Right lobe of liver (tissue), 6 donors: ENCODE measurements around the gene KMT5B. TPM values are rescaled to one million over a fixed set of nuclear protein-coding genes. Genes with fewer than 3 reads are reported as not detected.

Experiments
- ATAC-seq, 4 donors: fragments of 200-7000 bp; cut with Tn5 transposase; one replicate each; pipeline ENCODE4 v1.9.1; 2020; ENCODE audit warnings: mild to moderate bottlenecking in 4 of 4, moderate library complexity in 4 of 4
- DNase-seq, 3 donors: peaks; one replicate each; pipeline ENCODE4 v3.0.0-alpha.2; 2020
- H3K27ac ChIP-seq, 3 donors: fragments of 200-600 bp; one replicate each; pipeline ENCODE4 v1.8.0; 2022
- H3K27me3 ChIP-seq, 2 donors: fragments of 200-600 bp; one replicate each; pipeline ENCODE4 v1.8.0; 2022
- H3K36me3 ChIP-seq, 4 donors: fragments of 200-600 bp; sonication (generic) in 1 of 4; one replicate each; pipeline versions ENCODE4 v1.5.1 to v1.8.0; 2017 to 2022; ENCODE audit warnings: control low read depth in 1 of 4
- H3K4me1 ChIP-seq, 4 donors: fragments of 200-600 bp; sonication (generic) in 1 of 4; one replicate each; pipeline versions ENCODE4 v1.5.1 to v1.8.0; 2017 to 2022; ENCODE audit warnings: control low read depth in 1 of 4
- H3K4me3 ChIP-seq, 3 donors: fragments of 200-600 bp; one replicate each; pipeline ENCODE4 v1.8.0; 2022
- H3K9me3 ChIP-seq, 4 donors: fragments of 200-600 bp; sonication (generic) in 1 of 4; one replicate each; pipeline versions ENCODE4 v1.5.1 to v1.8.0; 2017 to 2022; ENCODE audit warnings: control low read depth in 1 of 4
- CTCF ChIP-seq, 4 donors: fragments of 200-600 bp in 3 of 4; fragments of 450-650 bp in 1 of 4; IDR thresholded peaks; one replicate each; pipeline versions ENCODE4 v1.5.1 to v1.8.0; 2016 to 2022; ENCODE audit warnings: antibody characterized with exemption in 4 of 4, mild to moderate bottlenecking in 2 of 4
- POLR2A ChIP-seq: fragments of 450-650 bp; IDR thresholded peaks from one replicate; pipeline ENCODE4 v1.6.1; 2017; ENCODE audit warnings: antibody characterized with exemption, mild to moderate bottlenecking
- WGBS: methylation state at CpG from one replicate; pipeline ENCODE4 v1.1.6; 2018; ENCODE audit warnings: low coverage, low lambda C conversion rate; ENCODE audit not compliant: insufficient coverage; ENCODE audit errors: missing lambda C conversion rate; 5-methylcytosine and 5-hydroxymethylcytosine counted together
- intact Hi-C, 2 donors: fragments of 100-400 bp; cut with DNase I; formaldehyde crosslinking; loops; one replicate each; pipeline versions ENCODE4 v1.11.2 to v1.14.1; 2022
- total RNA-seq, 6 experiments: library from RNA; depleted of rRNA in 2 of 6; stranded (reverse); fragments of >200 nt in 2 of 6; fragmentation: NEBNext Ultra II Directional in 3 of 6; extraction: Animal tissue kit (Norgen Biotek cat#: 25700) in 3 of 6; gene quantifications; one replicate each; pipeline versions ENCODE4 v1.1.0 to v1.2.4, GENCODE V29; 2016 to 2023
- donor health status: DM: no; HTN: yes; CAD: no.
- donor health status: DM: no; HTN: no; CAD: no.
- donor health status: DM: no; HTN: no; CAD: no.
- donor health status: DM: no; HTN: yes; CAD: no.
- donor health status: DM: no; HTN: yes; CAD: no.

Gene KMT5B
- total RNA-seq, 6 experiments from 2014 or later, result 14.3 to 25.9 (median 17.6) TPM

GRCh38 chr11:68166969-68167368, 46.1 kb downstream of the KMT5B start:
- TF ChIP-seq CTCF (IDR thresholded peaks at IDR 0.05) (no peak), POLR2A (no peak)
- WGBS, result 32% methylated on average over 4 of the region's 4 CpGs
- no peaks in the 10 kb centered on the region for H3K9me3 ChIP-seq
- no peak overlapping the region for H3K4me3 ChIP-seq
- peaks cover 0 to 44% (median 22%) of the 10 kb centered on the region in 4 donors for H3K4me1 ChIP-seq
- DNase-seq (no peak), ATAC-seq (no peak)
- H3K27ac ChIP-seq, result peak overlapping the region in 1 of 3 donors; percentile 25
- intact Hi-C loops, result no loop called here
- peaks cover 0 to 39% (median 6%) of the 10 kb centered on the region in 4 donors for H3K36me3 ChIP-seq
- no peaks in the 10 kb centered on the region for H3K27me3 ChIP-seq

- Histone ChIP-seq H3K36me3 (peaks cover 0 to 26% (median 3%) of the 10 kb centered on the region in 4 donors), H3K9me3 (no peaks in the 10 kb centered on the region), H3K4me1 (peaks cover 0 to 44% (median 22%) of the 10 kb centered on the region in 4 donors), H3K27ac (no peak overlapping the region), H3K27me3 (no peaks in the 10 kb centered on the region), H3K4me3 (no peak overlapping the region)
- intact Hi-C loops, result no loop called here
- TF ChIP-seq POLR2A (no peak), CTCF (IDR thresholded peaks at IDR 0.05) (no peak)
- peak; percentile 38 to 69 (median 57) for ATAC-seq
- 22% methylated on average over 4 of the region's 4 CpGs for WGBS
- no peak for DNase-seq
These were observed 47.5 kb downstream of the KMT5B start for GRCh38 chr11:68165601-68166000.

- H3K36me3 ChIP-seq, result peaks cover 0 to 14% (median 2%) of the 10 kb centered on the region in 4 donors
- 78% methylated on average over 1 of the region's 2 CpGs for WGBS
These were observed 48.7 kb downstream of the KMT5B start for GRCh38 chr11:68164437-68164836.

GRCh38 chr11:68163691-68164090, 49.4 kb downstream of the KMT5B start:
- Histone ChIP-seq H3K4me1 (peaks cover 0 to 34% (median 16%) of the 10 kb centered on the region in 4 donors), H3K4me3 (no peak overlapping the region), H3K36me3 (peaks cover 0 to 13% (median 5%) of the 10 kb centered on the region in 4 donors), H3K27ac (no peak overlapping the region), H3K9me3 (no peaks in the 10 kb centered on the region), H3K27me3 (no peaks in the 10 kb centered on the region)
- no peak for TF ChIP-seq CTCF (IDR thresholded peaks at IDR 0.05)
- TF ChIP-seq POLR2A, result no peak
- 86% methylated on average over 8 of the region's 11 CpGs for WGBS
- intact Hi-C loops, result no loop called here
- ATAC-seq, result no peak
- DNase-seq, result no peak

More at GRCh38 chr11:68164437-68164836, 48.7 kb downstream of the KMT5B start:
- H3K27me3 ChIP-seq, result no peaks in the 10 kb centered on the region
- no peaks in the 10 kb centered on the region for H3K9me3 ChIP-seq
- intact Hi-C loops, result no loop called here
- H3K27ac ChIP-seq, result no peak overlapping the region
- TF ChIP-seq CTCF (IDR thresholded peaks at IDR 0.05) (no peak), POLR2A (no peak)
- ATAC-seq (no peak), DNase-seq (no peak)
- H3K4me1 ChIP-seq, result peaks cover 0 to 41% (median 20%) of the 10 kb centered on the region in 4 donors
- no peak overlapping the region for H3K4me3 ChIP-seq
